GM12892 (cell line): ENCODE data around the gene TUBB2A.

Experiments
- POLR2A ChIP-seq: IDR thresholded peaks from 2 replicates; pipeline ENCODE4 v1.6.1; 2011; ENCODE audit warnings: low read depth, low read length, control low read depth
- POLR2AphosphoS5 ChIP-seq: IDR thresholded peaks from 2 replicates; pipeline ENCODE4 v1.6.1; 2011; ENCODE audit warnings: low read depth, low read length, control low read depth
- TAF1 ChIP-seq: IDR thresholded peaks from 2 replicates; pipeline ENCODE4 v1.6.1; 2011; ENCODE audit warnings: low read depth, mild to moderate bottlenecking, control low read depth, low read length, borderline replicate concordance

GRCh38 chr6:3200682-3201081, 43.3 kb upstream of the TUBB2A start:
- TF ChIP-seq POLR2AphosphoS5 (no peak), POLR2A (no peak), TAF1 (no peak)
